HUES64 (cell line): Measurements from ENCODE around the gene GJB6.

Source experiments
- H3K27ac ChIP-seq: 2 replicates; pipeline ENCODE4 v1.7.0; 2013; ENCODE audit warnings: low read depth, low read length, inconsistent platforms
- H3K27me3 ChIP-seq: 2 replicates; pipeline ENCODE4 v1.6.1; 2013; ENCODE audit warnings: mild to moderate bottlenecking, low read length; ENCODE audit not compliant: insufficient read depth
- H3K36me3 ChIP-seq: 2 replicates; pipeline ENCODE4 v1.6.1; 2013; ENCODE audit warnings: mild to moderate bottlenecking, low read length; ENCODE audit not compliant: insufficient read depth
- H3K4me1 ChIP-seq: 2 replicates; pipeline ENCODE4 v1.6.1; 2013; ENCODE audit warnings: mild to moderate bottlenecking, low read length, moderate library complexity; ENCODE audit not compliant: insufficient read depth
- H3K4me3 ChIP-seq: 2 replicates; pipeline ENCODE4 v1.5.1; 2013; ENCODE audit warnings: mild to moderate bottlenecking, low read length, moderate library complexity
- H3K9ac ChIP-seq: 2 replicates; pipeline ENCODE4 v1.6.1; 2013; ENCODE audit warnings: mild to moderate bottlenecking, low read depth, low read length
- H3K9me3 ChIP-seq: 2 replicates; pipeline ENCODE4 v1.6.1; 2013; ENCODE audit warnings: low read depth, low read length; ENCODE audit not compliant: insufficient read depth
- WGBS: fragments of 150-250, 120-280 bp; methylation state at CpG from one replicate; pipeline ENCODE4 v1.1.7; 2013; ENCODE audit warnings: missing lambda C conversion rate; 5-methylcytosine and 5-hydroxymethylcytosine counted together

The GJB6 gene

GRCh38 chr13:20182231-20182846 lies 49.8 kb downstream of the GJB6 start:
- no peaks in the 10 kb centered on the region for H3K27me3 ChIP-seq
- H3K4me1 ChIP-seq, result no peaks in the 10 kb centered on the region
- H3K9ac ChIP-seq, result no peak overlapping the region
- H3K4me3 ChIP-seq, result no peak overlapping the region
- H3K9me3 ChIP-seq, result no peaks in the 10 kb centered on the region
- WGBS, result 36% methylated on average over 5 of the region's 5 CpGs
- H3K36me3 ChIP-seq, result no peaks in the 10 kb centered on the region
- H3K27ac ChIP-seq, result no peak overlapping the region

GRCh38 chr13:20181188-20181587 lies 50.9 kb downstream of the GJB6 start:
- H3K4me1 ChIP-seq, result no peaks in the 10 kb centered on the region
- H3K36me3 ChIP-seq, result no peaks in the 10 kb centered on the region
- H3K27ac ChIP-seq, result no peak overlapping the region
- 94% methylated on average over 3 of the region's 3 CpGs for WGBS
- no peaks in the 10 kb centered on the region for H3K27me3 ChIP-seq
- H3K9me3 ChIP-seq, result no peaks in the 10 kb centered on the region
- no peak overlapping the region for H3K9ac ChIP-seq
- no peak overlapping the region for H3K4me3 ChIP-seq

GRCh38 chr13:20178156-20178555 lies 54.0 kb downstream of the GJB6 start:
- Histone ChIP-seq H3K27ac (no peak overlapping the region), H3K9ac (no peak overlapping the region), H3K9me3 (no peaks in the 10 kb centered on the region), H3K4me1 (peaks cover 8% of the 10 kb centered on the region), H3K27me3 (no peaks in the 10 kb centered on the region), H3K4me3 (no peak overlapping the region), H3K36me3 (no peaks in the 10 kb centered on the region)
- 85% methylated on average over 5 of the region's 5 CpGs for WGBS

GRCh38 chr13:20177049-20177831 lies 54.9 kb downstream of the GJB6 start:
- Histone ChIP-seq H3K36me3 (no peaks in the 10 kb centered on the region), H3K9ac (no peak overlapping the region), H3K27me3 (no peaks in the 10 kb centered on the region), H3K4me1 (peaks cover 8% of the 10 kb centered on the region), H3K4me3 (no peak overlapping the region), H3K27ac (no peak overlapping the region), H3K9me3 (no peaks in the 10 kb centered on the region)
- WGBS, result 95% methylated on average over 67 of the region's 67 CpGs

GRCh38 chr13:20175907-20176652 lies 56.0 kb downstream of the GJB6 start:
- Histone ChIP-seq H3K9me3 (no peaks in the 10 kb centered on the region), H3K4me3 (no peak overlapping the region), H3K9ac (no peak overlapping the region), H3K4me1 (peaks cover 8% of the 10 kb centered on the region), H3K27me3 (no peaks in the 10 kb centered on the region), H3K36me3 (no peaks in the 10 kb centered on the region), H3K27ac (no peak overlapping the region)
- WGBS, result 77% methylated on average over 14 of the region's 14 CpGs

- H3K4me1 ChIP-seq, result peaks cover 8% of the 10 kb centered on the region
- no peaks in the 10 kb centered on the region for H3K36me3 ChIP-seq
- H3K9me3 ChIP-seq, result no peaks in the 10 kb centered on the region
- no peak overlapping the region for H3K4me3 ChIP-seq
- no peak overlapping the region for H3K27ac ChIP-seq
- WGBS, result 90% methylated on average over 3 of the region's 3 CpGs
- no peak overlapping the region for H3K9ac ChIP-seq
- H3K27me3 ChIP-seq, result no peaks in the 10 kb centered on the region
These were observed 56.7 kb downstream of the GJB6 start for GRCh38 chr13:20175406-20175794.

- Histone ChIP-seq H3K4me1 (peaks cover 8% of the 10 kb centered on the region), H3K27me3 (no peaks in the 10 kb centered on the region), H3K27ac (no peak overlapping the region), H3K9me3 (no peaks in the 10 kb centered on the region), H3K36me3 (no peaks in the 10 kb centered on the region), H3K9ac (no peak overlapping the region), H3K4me3 (no peak overlapping the region)
- 60% methylated on average over 22 of the region's 22 CpGs for WGBS
These were observed 57.3 kb downstream of the GJB6 start for GRCh38 chr13:20174656-20175405.

- Histone ChIP-seq H3K27me3 (no peaks in the 10 kb centered on the region), H3K27ac (no peak overlapping the region)
- 92% methylated on average over 8 of the region's 8 CpGs for WGBS
These were observed 58.9 kb downstream of the GJB6 start for GRCh38 chr13:20173116-20173746.

More at GRCh38 chr13:20173116-20173746, 58.9 kb downstream of the GJB6 start:
- H3K9ac ChIP-seq, result no peak overlapping the region
- H3K4me3 ChIP-seq, result no peak overlapping the region
- no peaks in the 10 kb centered on the region for H3K9me3 ChIP-seq
- H3K36me3 ChIP-seq, result no peaks in the 10 kb centered on the region
- H3K4me1 ChIP-seq, result peaks cover 8% of the 10 kb centered on the region
